OCI-LY7 (cell line): ENCODE measurements around the gene COL5A1. TPM values are rescaled to one million over a fixed set of nuclear protein-coding genes. Genes with fewer than 3 reads are reported as not detected.

Source experiments
- BruUV-seq: library from RNA; stranded (reverse); fragments of 400-500 nt; replicated peaks from 2 replicates; lab custom pipeline; 2021; lab: Mats Ljungman, UMichigan
- CTCF ChIA-PET: fragments of 300-600 bp; sonication (Branson Sonifier 250); formaldehyde crosslinking; loops from one replicate; lab custom pipeline; 2022; ENCODE audit warnings: antibody characterized with exemption; ENCODE audit not compliant: unreplicated experiment; lab: Charles Lee
- POLR2A ChIA-PET: fragments of 300-600 bp; sonication (Branson Sonifier 250); formaldehyde crosslinking; loops from one replicate; lab custom pipeline; 2022; ENCODE audit warnings: antibody characterized with exemption; lab: Charles Lee
- DNase-seq: peaks from one replicate; pipeline ENCODE4 v3.0.0-alpha.2; 2015; ENCODE audit warnings: low spot score
- H2AFZ ChIP-seq: fragments of 200-600 bp; sonication (generic), shearing (Covaris generic); 2 replicates; pipeline ENCODE4 v1.6.1; 2014; ENCODE audit warnings: mild to moderate bottlenecking, antibody characterized with exemption, low read length, moderate library complexity
- H3K27ac ChIP-seq: fragments of 200-600 bp; sonication (generic); 2 replicates; pipeline ENCODE4 v1.5.1; 2014; ENCODE audit warnings: mixed run types, low read depth, mild to moderate bottlenecking, moderate library complexity, low read length, inconsistent platforms; ENCODE audit not compliant: poor library complexity, severe bottlenecking
- H3K36me3 ChIP-seq: fragments of 200-600 bp; sonication (generic); 2 replicates; pipeline ENCODE4 v1.6.1; 2014; ENCODE audit warnings: mild to moderate bottlenecking, antibody characterized with exemption, low read length, moderate library complexity, mixed read lengths; ENCODE audit not compliant: insufficient read depth
- H3K4me1 ChIP-seq: fragments of 200-600 bp; sonication (generic); 2 replicates; pipeline ENCODE4 v1.5.1; 2014; ENCODE audit warnings: mild to moderate bottlenecking, low read length; ENCODE audit not compliant: insufficient read depth, poor library complexity, severe bottlenecking
- H3K4me2 ChIP-seq: fragments of 200-600 bp; sonication (generic); 2 replicates; pipeline ENCODE4 v1.6.1; 2014; ENCODE audit warnings: mild to moderate bottlenecking, low read length
- H3K4me3 ChIP-seq: fragments of 200-600 bp; sonication (generic); 2 replicates; pipeline ENCODE4 v1.5.1; 2014; ENCODE audit warnings: mild to moderate bottlenecking, low read depth, low read length; ENCODE audit not compliant: poor library complexity, severe bottlenecking
- H3K79me2 ChIP-seq: fragments of 200-600 bp; sonication (generic); 2 replicates; pipeline ENCODE4 v1.6.1; 2016; ENCODE audit warnings: low read depth, mild to moderate bottlenecking, low read length, moderate library complexity, mixed read lengths; ENCODE audit not compliant: insufficient read depth
- H3K9me2 ChIP-seq: fragments of 200-600 bp; sonication (generic); 2 replicates; pipeline ENCODE4 v1.6.1; 2016; ENCODE audit warnings: mild to moderate bottlenecking, low read length, mixed read lengths; ENCODE audit not compliant: insufficient read depth
- H3K9me3 ChIP-seq: fragments of 200-600 bp; sonication (generic); 2 replicates; pipeline ENCODE4 v1.6.1; 2014; ENCODE audit warnings: mild to moderate bottlenecking, mixed run types, low read length, mixed read lengths
- H4K20me1 ChIP-seq: fragments of 200-600 bp; sonication (generic); 2 replicates; pipeline ENCODE4 v1.6.1; 2014; ENCODE audit warnings: mild to moderate bottlenecking, antibody characterized with exemption, low read length, moderate library complexity, mixed read lengths; ENCODE audit not compliant: insufficient read depth
- CTCF ChIP-seq: fragments of 200-600 bp; sonication (generic); conservative IDR thresholded peaks from 2 replicates; pipeline ENCODE4 v1.5.1; 2014; ENCODE audit warnings: mild to moderate bottlenecking, antibody characterized with exemption, low read length, moderate library complexity, mixed read lengths
- EZH2phosphoT487 ChIP-seq: fragments of 200-600 bp; sonication (generic); IDR thresholded peaks from 2 replicates; pipeline ENCODE4 v1.6.1; 2018; ENCODE audit warnings: low read depth, borderline replicate concordance, mild to moderate bottlenecking, mixed run types, antibody characterized with exemption, low read length, moderate library complexity, mixed read lengths
- intact Hi-C: fragments of 100-400 bp; cut with micrococcal nuclease; formaldehyde crosslinking; loops from one replicate; pipeline ENCODE4 v1.10.0; 2022; ENCODE audit not compliant: unreplicated experiment
- total RNA-seq, 2 experiments: library from RNA; depleted of rRNA in 1 of 2; stranded (reverse); fragments of >200 nt in 1 of 2; shearing (Covaris generic) in 1 of 2; gene quantifications; 2 replicates each; pipeline ENCODE4 v1.2.3, GENCODE V29; 2014 to 2022

COL5A1 gene
- total RNA-seq, 2 experiments from 2014 or later = 12.2 to 28.6 TPM

GRCh38 chr9:134671341-134672113, 29.9 kb downstream of the COL5A1 start:
- POLR2A ChIA-PET = no interaction called here

GRCh38 chr9:134676361-134676760, 34.8 kb downstream of the COL5A1 start:
- no peak for DNase-seq
- Histone ChIP-seq H3K36me3 (no peaks in the 10 kb centered on the region), H4K20me1 (no peaks in the 10 kb centered on the region), H3K4me3 (no peak overlapping the region), H3K9me3 (no peaks in the 10 kb centered on the region), H3K4me2 (no peak overlapping the region), H2AFZ (no peak overlapping the region), H3K4me1 (no peaks in the 10 kb centered on the region), H3K27ac (no peak overlapping the region), H3K79me2 (no peaks in the 10 kb centered on the region), H3K9me2 (no peaks in the 10 kb centered on the region)
- BruUV-seq = no TSS peak
- CTCF ChIA-PET = interaction anchor here (0.6 kb wide), 1 partner anchor 195 kb away, joined by 3 read pairs; no protein-coding TSS in a partner anchor
- TF ChIP-seq EZH2phosphoT487 (no peak), CTCF (no peak)
- intact Hi-C loops = no loop called here
- POLR2A ChIA-PET = no interaction called here

More at GRCh38 chr9:134671341-134672113, 29.9 kb downstream of the COL5A1 start:
- no peak for TF ChIP-seq CTCF
- TF ChIP-seq EZH2phosphoT487 = no peak
- no peaks in the 10 kb centered on the region for H3K79me2 ChIP-seq
- no peaks in the 10 kb centered on the region for H4K20me1 ChIP-seq
- DNase-seq = no peak
- H3K4me1 ChIP-seq = no peaks in the 10 kb centered on the region
- no peaks in the 10 kb centered on the region for H3K9me2 ChIP-seq
- intact Hi-C loops = no loop called here
- H3K36me3 ChIP-seq = no peaks in the 10 kb centered on the region
- H3K4me2 ChIP-seq = no peak overlapping the region
- BruUV-seq = no TSS peak
- H3K4me3 ChIP-seq = no peak overlapping the region
- no peak overlapping the region for H2AFZ ChIP-seq
- H3K9me3 ChIP-seq = no peaks in the 10 kb centered on the region
- CTCF ChIA-PET = no interaction called here
- no peak overlapping the region for H3K27ac ChIP-seq

- no peaks in the 10 kb centered on the region for H3K9me2 ChIP-seq
- intact Hi-C loops = no loop called here
- no TSS peak for BruUV-seq
- H3K4me2 ChIP-seq = no peak overlapping the region
- no peaks in the 10 kb centered on the region for H3K4me1 ChIP-seq
- H4K20me1 ChIP-seq = no peaks in the 10 kb centered on the region
- H3K27ac ChIP-seq = no peak overlapping the region
- ChIA-PET POLR2A (no interaction called here), CTCF (interaction anchor here (0.6 kb wide), 1 partner anchor 194 kb away, joined by 3 read pairs; no protein-coding TSS in a partner anchor)
- no peak for DNase-seq
- no peak overlapping the region for H3K4me3 ChIP-seq
- no peaks in the 10 kb centered on the region for H3K79me2 ChIP-seq
- no peak overlapping the region for H2AFZ ChIP-seq
- no peaks in the 10 kb centered on the region for H3K9me3 ChIP-seq
- TF ChIP-seq CTCF (no peak), EZH2phosphoT487 (no peak)
- H3K36me3 ChIP-seq = no peaks in the 10 kb centered on the region
Observed at GRCh38 chr9:134676886-134677285, 35.3 kb downstream of the COL5A1 start.
